Measurements from ENCODE around the gene CACNG4. TPM values are rescaled to one million over a fixed set of nuclear protein-coding genes. Genes with fewer than 3 reads are reported as not detected.
A peak's percentile ranks its signal among the peaks of the same experiment; 100 is the strongest.

The CACNG4 gene
- total RNA-seq, 4 donors from 2014 or later, result 1.7 to 12.5 (median 2.9) TPM

GRCh38 chr17:66959641-66960375 lies 4.7 kb upstream of the CACNG4 start:
- H3K4me1 ChIP-seq, result peaks cover 3 to 31% (median 26%) of the 10 kb centered on the region in 4 donors
- intact Hi-C loops (cut with DNase I), result no loop called here
- no peaks in the 10 kb centered on the region for H3K9me3 ChIP-seq
- DNase-seq (ENCODE audit: extremely low spot score), result no peak
- H3K27me3 ChIP-seq, result peaks cover 0 to 18% (median under 1%) of the 10 kb centered on the region in 4 donors
- TF ChIP-seq POLR2AphosphoS5 (IDR thresholded peaks at IDR 0.05) (no peak), CTCF (IDR thresholded peaks at IDR 0.05) (no peak), POLR2A (IDR thresholded peaks at IDR 0.05; ENCODE audit: low read depth) (no peak), EP300 (IDR thresholded peaks at IDR 0.05) (no peak)
- no peak overlapping the region for H3K27ac ChIP-seq (replicated peaks in 1 of 4)
- no peaks in the 10 kb centered on the region for H3K36me3 ChIP-seq
- 91% methylated on average over 15 of the region's 15 CpGs for WGBS
- no peak overlapping the region for H3K4me3 ChIP-seq

- intact Hi-C loops (cut with DNase I), result no loop called here
- 65% methylated on average over 5 of the region's 8 CpGs for WGBS
- H3K9me3 ChIP-seq, result no peaks in the 10 kb centered on the region
- H3K4me1 ChIP-seq, result peaks cover 11 to 39% (median 34%) of the 10 kb centered on the region in 4 donors
- H3K27ac ChIP-seq (replicated peaks in 1 of 4), result peak overlapping the region in 1 of 4 donors; percentile 6
- H3K4me3 ChIP-seq, result no peak overlapping the region
- DNase-seq (ENCODE audit: extremely low spot score), result no peak
- H3K36me3 ChIP-seq, result no peaks in the 10 kb centered on the region
- H3K27me3 ChIP-seq, result peaks cover 0 to 26% (median 6%) of the 10 kb centered on the region in 4 donors
- TF ChIP-seq POLR2A (IDR thresholded peaks at IDR 0.05; ENCODE audit: low read depth) (no peak), CTCF (IDR thresholded peaks at IDR 0.05) (no peak), EP300 (IDR thresholded peaks at IDR 0.05) (no peak), POLR2AphosphoS5 (IDR thresholded peaks at IDR 0.05) (no peak)
Observed at GRCh38 chr17:66960613-66961012, 3.9 kb upstream of the CACNG4 start.

GRCh38 chr17:66963521-66963908 lies 992 bp upstream of the CACNG4 start:
- no peak for TF ChIP-seq EP300 (IDR thresholded peaks at IDR 0.05)
- TF ChIP-seq POLR2A (IDR thresholded peaks at IDR 0.05; ENCODE audit: low read depth), result no peak
- no peak for TF ChIP-seq CTCF (IDR thresholded peaks at IDR 0.05)
- TF ChIP-seq POLR2AphosphoS5 (IDR thresholded peaks at IDR 0.05), result no peak
- no peak for DNase-seq (ENCODE audit: extremely low spot score)
- intact Hi-C loops (cut with DNase I), result no loop called here
- WGBS, result 73% methylated on average over 8 of the region's 8 CpGs
- Histone ChIP-seq H3K27me3 (peaks cover 0 to 55% (median 13%) of the 10 kb centered on the region in 4 donors), H3K36me3 (no peaks in the 10 kb centered on the region), H3K9me3 (no peaks in the 10 kb centered on the region), H3K4me1 (peaks cover 15 to 39% (median 30%) of the 10 kb centered on the region in 4 donors), H3K4me3 (no peak overlapping the region), H3K27ac (replicated peaks in 1 of 4) (no peak overlapping the region)

GRCh38 chr17:66964930-66965800 lies 658 bp downstream of the CACNG4 start:
- Histone ChIP-seq H3K27ac (replicated peaks in 1 of 4) (no peak overlapping the region), H3K27me3 (peaks cover 0 to 71% (median 14%) of the 10 kb centered on the region in 4 donors), H3K9me3 (no peaks in the 10 kb centered on the region), H3K36me3 (no peaks in the 10 kb centered on the region), H3K4me1 (peaks cover 15 to 31% (median 25%) of the 10 kb centered on the region in 4 donors), H3K4me3 (peak overlapping the region; percentile 56 to 67 (median 57))
- intact Hi-C loops (cut with DNase I), result no loop called here
- DNase-seq (ENCODE audit: extremely low spot score), result no peak
- TF ChIP-seq EP300 (IDR thresholded peaks at IDR 0.05) (no peak), POLR2A (IDR thresholded peaks at IDR 0.05; ENCODE audit: low read depth) (no peak), CTCF (IDR thresholded peaks at IDR 0.05) (no peak), POLR2AphosphoS5 (IDR thresholded peaks at IDR 0.05) (no peak)
- WGBS, result 0% methylated on average over 12 of the region's 92 CpGs

All from esophagus muscularis mucosa (tissue), 4 donors.